Uterus (tissue), 4 donors: Measurements from ENCODE around the gene PACSIN2. TPM values are rescaled to one million over a fixed set of nuclear protein-coding genes. Genes with fewer than 3 reads are reported as not detected.

Source experiments
- DNase-seq, 2 donors: peaks; one replicate each; pipeline ENCODE4 v3.0.0-alpha.2; 2019 to 2020
- H3K27ac ChIP-seq, 2 donors: fragments of 200-600 bp; sonication (generic); 1 replicate in 1 of 2; 2 replicates in 1 of 2; pipeline ENCODE4 v1.5.1; 2016 to 2018
- H3K27me3 ChIP-seq, 2 donors: fragments of 200-600 bp; sonication (generic); one replicate each; pipeline ENCODE4 v1.5.1; 2018 to 2019; ENCODE audit warnings: control low read depth in 1 of 2
- H3K36me3 ChIP-seq, 2 donors: fragments of 200-600 bp; sonication (generic); one replicate each; pipeline ENCODE4 v1.5.1; 2019; ENCODE audit warnings: control low read depth in 1 of 2
- H3K4me1 ChIP-seq, 2 donors: fragments of 200-600 bp; sonication (generic); one replicate each; pipeline ENCODE4 v1.5.1; 2018 to 2019; ENCODE audit warnings: control low read depth in 1 of 2
- H3K4me3 ChIP-seq, 2 donors: fragments of 200-600 bp; sonication (generic); 1 replicate in 1 of 2; 2 replicates in 1 of 2; pipeline ENCODE4 v1.5.1; 2018 to 2019; ENCODE audit warnings: mild to moderate bottlenecking in 1 of 2
- H3K9me3 ChIP-seq, 2 donors: fragments of 200-600 bp; sonication (generic); one replicate each; pipeline ENCODE4 v1.5.1; 2019; ENCODE audit warnings: control low read depth in 1 of 2
- POLR2A ChIP-seq, 2 donors: fragments of 450-650 bp; IDR thresholded peaks; one replicate each; pipeline ENCODE4 v1.6.1; 2016; ENCODE audit warnings: antibody characterized with exemption in 2 of 2, mild to moderate bottlenecking in 1 of 2, moderate library complexity in 1 of 2
- intact Hi-C: fragments of 100-400 bp; cut with DNase I; formaldehyde crosslinking; loops from one replicate; pipeline ENCODE4 v1.15.1; 2023; ENCODE audit warnings: low total_unique reads
- total RNA-seq, 4 donors: library from RNA; depleted of rRNA in 3 of 4; stranded (reverse); fragments of >200 nt in 3 of 4; gene quantifications; one replicate each; pipeline versions ENCODE4 v1.1.0 to v1.2.4, GENCODE V29; 2014 to 2023
- TF ChIP-seq, protein P1 (sequence below), 4 experiments: fragments of 200-600 bp in 2 of 4; fragments of 450-650 bp in 2 of 4; sonication (generic) in 2 of 4; IDR thresholded peaks; one replicate each; pipeline ENCODE4 v1.5.1; 2016 to 2019; ENCODE audit warnings: antibody characterized with exemption in 4 of 4, mild to moderate bottlenecking in 2 of 4, moderate library complexity in 1 of 4
- donor health status: DM: yes; HTN: yes; CAD: no.

Gene PACSIN2
- total RNA-seq, 4 donors from 2014 or later = 34.4 to 66.1 (median 48.0) TPM

DNA sequence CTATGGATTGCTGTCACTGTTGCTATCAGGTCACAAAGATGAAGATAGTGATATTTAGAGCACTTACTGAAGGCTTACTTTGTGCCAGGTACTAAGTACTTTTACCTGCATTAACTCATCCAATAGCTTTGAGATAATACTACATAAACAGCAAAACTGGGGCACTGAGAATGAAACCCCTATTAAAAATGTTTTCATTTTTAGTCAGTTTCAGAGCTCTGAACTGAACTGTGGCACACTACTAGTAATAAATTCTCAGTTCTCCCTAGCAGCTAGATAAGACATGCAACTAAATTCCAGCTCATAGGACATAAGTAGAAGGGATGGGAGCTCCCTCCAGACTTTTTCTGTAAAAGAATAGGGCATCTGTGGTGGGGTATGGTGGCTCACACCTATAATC, 181.8 kb downstream of the PACSIN2 start:
- no peaks in the 10 kb centered on the region for H3K36me3 ChIP-seq

DNA sequence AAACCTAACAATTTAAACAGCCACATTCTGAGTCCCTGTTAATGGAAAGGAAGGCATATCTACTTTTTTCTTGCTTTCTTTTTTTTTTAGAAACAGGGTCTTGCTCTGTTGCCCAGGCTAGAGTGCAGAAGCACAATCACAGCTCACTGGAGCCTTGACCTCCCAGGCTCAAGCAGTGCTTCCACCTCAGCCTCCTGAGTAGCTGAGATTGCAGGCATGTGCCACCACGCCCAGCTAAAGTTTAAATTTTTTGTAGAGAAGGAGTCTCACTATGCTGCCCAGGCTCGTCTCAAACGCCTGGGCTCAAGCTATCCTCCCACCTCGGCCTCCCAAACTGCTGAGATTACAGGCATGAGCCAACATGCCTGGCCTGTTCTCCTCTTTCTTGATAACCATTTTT, 183.2 kb downstream of the PACSIN2 start:
- intact Hi-C loops = no loop called here
- Histone ChIP-seq H3K36me3 (no peaks in the 10 kb centered on the region), H3K4me3 (no peak overlapping the region), H3K9me3 (no peaks in the 10 kb centered on the region), H3K27ac (no peak overlapping the region), H3K4me1 (no peaks in the 10 kb centered on the region), H3K27me3 (no peaks in the 10 kb centered on the region)
- TF ChIP-seq POLR2A (IDR thresholded peaks at IDR 0.05) = no peak
- TF ChIP-seq, protein P1, sequence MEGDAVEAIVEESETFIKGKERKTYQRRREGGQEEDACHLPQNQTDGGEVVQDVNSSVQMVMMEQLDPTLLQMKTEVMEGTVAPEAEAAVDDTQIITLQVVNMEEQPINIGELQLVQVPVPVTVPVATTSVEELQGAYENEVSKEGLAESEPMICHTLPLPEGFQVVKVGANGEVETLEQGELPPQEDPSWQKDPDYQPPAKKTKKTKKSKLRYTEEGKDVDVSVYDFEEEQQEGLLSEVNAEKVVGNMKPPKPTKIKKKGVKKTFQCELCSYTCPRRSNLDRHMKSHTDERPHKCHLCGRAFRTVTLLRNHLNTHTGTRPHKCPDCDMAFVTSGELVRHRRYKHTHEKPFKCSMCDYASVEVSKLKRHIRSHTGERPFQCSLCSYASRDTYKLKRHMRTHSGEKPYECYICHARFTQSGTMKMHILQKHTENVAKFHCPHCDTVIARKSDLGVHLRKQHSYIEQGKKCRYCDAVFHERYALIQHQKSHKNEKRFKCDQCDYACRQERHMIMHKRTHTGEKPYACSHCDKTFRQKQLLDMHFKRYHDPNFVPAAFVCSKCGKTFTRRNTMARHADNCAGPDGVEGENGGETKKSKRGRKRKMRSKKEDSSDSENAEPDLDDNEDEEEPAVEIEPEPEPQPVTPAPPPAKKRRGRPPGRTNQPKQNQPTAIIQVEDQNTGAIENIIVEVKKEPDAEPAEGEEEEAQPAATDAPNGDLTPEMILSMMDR (IDR thresholded peaks at IDR 0.05) = no peak
- no peak for DNase-seq

More for the DNA sequence above, 181.8 kb downstream of the PACSIN2 start:
- Histone ChIP-seq H3K4me1 (no peaks in the 10 kb centered on the region), H3K27me3 (no peaks in the 10 kb centered on the region), H3K9me3 (no peaks in the 10 kb centered on the region), H3K27ac (no peak overlapping the region), H3K4me3 (no peak overlapping the region)
- TF ChIP-seq, protein P1 (IDR thresholded peaks at IDR 0.05) = no peak
- no peak for TF ChIP-seq POLR2A (IDR thresholded peaks at IDR 0.05)
- intact Hi-C loops = no loop called here
- no peak for DNase-seq

DNA sequence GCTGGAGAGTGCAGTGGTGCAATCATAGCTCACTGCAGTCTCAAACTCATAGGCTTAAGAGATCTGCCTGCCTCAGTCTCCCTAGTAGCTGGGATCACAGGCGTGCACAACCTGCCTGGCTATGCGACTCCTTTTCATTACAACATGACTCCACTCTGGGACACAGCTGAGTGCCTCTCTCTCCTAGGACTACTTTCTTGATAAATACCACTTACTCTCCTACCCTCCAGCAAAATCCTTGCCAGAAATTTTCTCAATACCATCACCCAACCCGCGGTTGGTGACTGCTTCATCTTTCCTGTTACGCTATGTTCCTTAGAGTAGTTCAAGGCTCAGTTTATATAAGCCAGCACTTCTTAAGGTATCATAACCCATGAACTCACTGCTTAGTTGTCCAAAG, 184.8 kb downstream of the PACSIN2 start:
- Histone ChIP-seq H3K36me3 (no peaks in the 10 kb centered on the region), H3K27ac (no peak overlapping the region), H3K4me1 (no peaks in the 10 kb centered on the region), H3K9me3 (no peaks in the 10 kb centered on the region), H3K4me3 (no peak overlapping the region), H3K27me3 (no peaks in the 10 kb centered on the region)
- no peak for DNase-seq
- TF ChIP-seq POLR2A (IDR thresholded peaks at IDR 0.05) = no peak
- TF ChIP-seq, protein P1 (IDR thresholded peaks at IDR 0.05) = no peak
- intact Hi-C loops = no loop called here

DNA sequence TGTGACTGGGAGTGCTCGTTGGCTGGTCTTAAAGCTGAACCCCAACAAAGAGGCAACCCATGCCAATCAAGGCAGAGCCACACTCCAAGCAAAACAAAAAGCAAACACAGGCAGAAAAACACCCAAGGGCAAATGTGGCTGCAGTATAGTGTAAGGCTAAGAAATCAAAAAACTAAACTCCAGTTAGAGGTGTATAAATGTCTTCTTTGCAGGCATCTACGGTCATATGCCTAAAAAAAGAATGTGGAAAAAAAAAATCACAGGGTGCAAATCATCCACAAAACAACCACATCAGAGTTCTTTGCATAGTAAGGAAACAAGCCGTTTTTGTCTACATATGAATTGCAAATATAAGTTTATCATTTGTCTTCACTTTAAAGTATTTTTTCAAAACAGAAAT, 185.6 kb downstream of the PACSIN2 start:
- TF ChIP-seq, protein P1 (IDR thresholded peaks at IDR 0.05) = no peak
- no peak for TF ChIP-seq POLR2A (IDR thresholded peaks at IDR 0.05)

DNA sequence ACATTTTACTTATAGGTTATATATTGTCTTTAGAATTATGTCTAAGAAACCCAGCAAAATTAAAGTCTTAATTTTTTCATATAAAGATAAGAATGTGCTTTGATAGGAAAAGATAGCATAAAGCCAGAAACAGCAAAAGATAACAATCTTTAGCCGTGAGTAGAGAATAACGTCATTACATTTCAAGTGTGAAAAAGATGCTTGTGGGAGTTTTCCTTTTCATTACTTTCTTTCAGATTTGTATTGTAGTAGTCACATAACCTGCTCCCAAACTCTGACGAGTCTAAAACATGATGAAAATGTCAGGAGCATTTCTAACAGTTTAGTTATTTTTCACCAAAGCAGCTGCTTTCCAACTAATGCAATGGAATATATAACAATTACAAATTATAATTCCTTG, 189.2 kb downstream of the PACSIN2 start:
- no peak for DNase-seq
- Histone ChIP-seq H3K4me1 (no peaks in the 10 kb centered on the region), H3K4me3 (no peak overlapping the region), H3K27me3 (no peaks in the 10 kb centered on the region), H3K27ac (no peak overlapping the region), H3K36me3 (no peaks in the 10 kb centered on the region), H3K9me3 (no peaks in the 10 kb centered on the region)
- no peak for TF ChIP-seq POLR2A (IDR thresholded peaks at IDR 0.05)
- TF ChIP-seq, protein P1 (IDR thresholded peaks at IDR 0.05) = no peak
- intact Hi-C loops = no loop called here

More for the DNA sequence above, 185.6 kb downstream of the PACSIN2 start:
- intact Hi-C loops = no loop called here
- Histone ChIP-seq H3K27me3 (no peaks in the 10 kb centered on the region), H3K9me3 (no peaks in the 10 kb centered on the region), H3K4me1 (no peaks in the 10 kb centered on the region), H3K27ac (no peak overlapping the region), H3K4me3 (no peak overlapping the region), H3K36me3 (no peaks in the 10 kb centered on the region)
- no peak for DNase-seq
